ENCODE measurements around the gene PROK1. TPM values are rescaled to one million over a fixed set of nuclear protein-coding genes. Genes with fewer than 3 reads are reported as not detected.
A peak's percentile ranks its signal among the peaks of the same experiment; 100 is the strongest.

The PROK1 gene
- total RNA-seq, 2 donors from 2014 or later, result 0.20 TPM; not detected in 1

DNA sequence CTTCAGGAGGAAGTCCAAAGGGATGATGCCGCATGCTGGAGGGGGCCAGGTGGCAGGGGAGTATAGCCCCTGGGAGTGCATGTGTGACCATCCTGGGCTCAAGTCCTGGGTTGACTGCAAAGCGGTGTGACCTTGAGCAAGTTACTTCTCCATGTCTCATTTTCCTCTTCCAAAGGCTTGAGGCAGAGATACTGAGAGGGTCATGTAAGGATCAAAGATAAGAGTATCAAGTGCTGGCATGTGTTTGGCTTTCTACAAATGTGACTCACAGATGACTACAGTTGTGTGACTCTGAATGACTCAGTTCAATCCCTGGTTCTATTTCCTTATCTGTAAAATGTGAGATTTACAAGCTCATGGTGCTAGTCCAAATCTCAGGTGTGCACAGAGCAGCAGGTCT, 26.1 kb downstream of the PROK1 start:
- Histone ChIP-seq H3K9ac (ENCODE audit: extremely low read depth, low read length, poor library complexity, severe bottlenecking) (no peak overlapping the region), H3K27ac (ENCODE audit: low read depth, low read length) (no peak overlapping the region), H3K9me3 (ENCODE audit: control insufficient read depth, low read length) (no peaks in the 10 kb centered on the region), H3K4me3 (ENCODE audit: low read length) (no peak overlapping the region), H3K36me3 (ENCODE audit: control insufficient read depth, insufficient read depth, low read length) (no peaks in the 10 kb centered on the region), H3K4me1 (ENCODE audit: control insufficient read depth, insufficient read depth, low read length) (peaks cover 14% of the 10 kb centered on the region), H3K27me3 (ENCODE audit: control insufficient read depth, insufficient read depth, low read length, poor library complexity, severe bottlenecking) (no peaks in the 10 kb centered on the region)
- TF ChIP-seq, protein P1, sequence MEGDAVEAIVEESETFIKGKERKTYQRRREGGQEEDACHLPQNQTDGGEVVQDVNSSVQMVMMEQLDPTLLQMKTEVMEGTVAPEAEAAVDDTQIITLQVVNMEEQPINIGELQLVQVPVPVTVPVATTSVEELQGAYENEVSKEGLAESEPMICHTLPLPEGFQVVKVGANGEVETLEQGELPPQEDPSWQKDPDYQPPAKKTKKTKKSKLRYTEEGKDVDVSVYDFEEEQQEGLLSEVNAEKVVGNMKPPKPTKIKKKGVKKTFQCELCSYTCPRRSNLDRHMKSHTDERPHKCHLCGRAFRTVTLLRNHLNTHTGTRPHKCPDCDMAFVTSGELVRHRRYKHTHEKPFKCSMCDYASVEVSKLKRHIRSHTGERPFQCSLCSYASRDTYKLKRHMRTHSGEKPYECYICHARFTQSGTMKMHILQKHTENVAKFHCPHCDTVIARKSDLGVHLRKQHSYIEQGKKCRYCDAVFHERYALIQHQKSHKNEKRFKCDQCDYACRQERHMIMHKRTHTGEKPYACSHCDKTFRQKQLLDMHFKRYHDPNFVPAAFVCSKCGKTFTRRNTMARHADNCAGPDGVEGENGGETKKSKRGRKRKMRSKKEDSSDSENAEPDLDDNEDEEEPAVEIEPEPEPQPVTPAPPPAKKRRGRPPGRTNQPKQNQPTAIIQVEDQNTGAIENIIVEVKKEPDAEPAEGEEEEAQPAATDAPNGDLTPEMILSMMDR (conservative IDR thresholded peaks at IDR 0.05), result no peak
- 92 to 93% methylated on average over 2 of the region's 2 CpGs for WGBS, 2 experiments (ENCODE audit: insufficient coverage in 1 of 2, insufficient read length in 1 of 2)
- no peak for DNase-seq
- Mint-ChIP-seq H3K27me3 (ENCODE audit: insufficient read depth) (peaks cover 6% of the 10 kb centered on the region), H3K4me3 (no peak overlapping the region), H3K4me1 (peaks cover 36% of the 10 kb centered on the region), H3K36me3 (ENCODE audit: low read depth) (no peaks in the 10 kb centered on the region), H3K27ac (no peak overlapping the region), H3K9me3 (no peaks in the 10 kb centered on the region)

DNA sequence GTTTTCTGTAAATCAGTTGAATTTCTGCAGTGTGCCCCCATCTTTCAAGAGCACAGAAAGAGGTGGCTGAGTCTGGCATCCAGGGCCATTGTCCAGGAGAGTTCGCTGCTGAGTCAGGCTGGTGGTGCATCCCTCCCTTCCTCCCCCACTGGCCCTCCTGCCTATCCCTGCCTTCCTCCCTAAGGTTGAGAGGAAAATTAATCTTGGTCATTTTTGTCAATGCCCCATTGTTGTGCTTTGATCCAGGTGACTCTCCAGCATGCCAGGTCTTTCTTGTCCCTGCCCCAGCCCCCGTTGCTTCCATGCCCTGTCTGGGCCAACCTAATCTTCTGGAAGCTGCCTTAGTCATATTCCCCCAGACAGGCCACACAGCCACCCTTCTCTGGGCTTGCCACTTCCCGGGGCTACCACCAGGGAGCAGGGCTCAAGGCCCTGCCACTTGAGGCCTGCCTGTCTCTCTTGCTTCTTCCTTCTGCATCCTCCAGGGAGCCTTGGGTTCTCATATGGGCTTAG, 26.6 kb downstream of the PROK1 start:
- Mint-ChIP-seq H3K27me3 (ENCODE audit: insufficient read depth) (peaks cover 10% of the 10 kb centered on the region), H3K4me1 (peaks cover 39% of the 10 kb centered on the region), H3K36me3 (ENCODE audit: low read depth) (no peaks in the 10 kb centered on the region), H3K27ac (no peak overlapping the region), H3K9me3 (no peaks in the 10 kb centered on the region), H3K4me3 (no peak overlapping the region)
- H3K9me3 ChIP-seq (ENCODE audit: control insufficient read depth, low read length), result no peaks in the 10 kb centered on the region
- peaks cover 2% of the 10 kb centered on the region for H3K27me3 ChIP-seq (ENCODE audit: control insufficient read depth, insufficient read depth, low read length, poor library complexity, severe bottlenecking)
- H3K27ac ChIP-seq (ENCODE audit: low read depth, low read length), result no peak overlapping the region
- H3K4me3 ChIP-seq (ENCODE audit: low read length), result no peak overlapping the region
- TF ChIP-seq, protein P1 (conservative IDR thresholded peaks at IDR 0.05), result peak; percentile 76
- H3K9ac ChIP-seq (ENCODE audit: extremely low read depth, low read length, poor library complexity, severe bottlenecking), result no peak overlapping the region
- peaks cover 14% of the 10 kb centered on the region for H3K4me1 ChIP-seq (ENCODE audit: control insufficient read depth, insufficient read depth, low read length)
- DNase-seq, result peak; percentile 84
- WGBS, 2 experiments (ENCODE audit: insufficient coverage in 1 of 2, insufficient read length in 1 of 2), result 63 to 100% methylated on average over 1 to 3 of the region's 3 CpGs
- H3K36me3 ChIP-seq (ENCODE audit: control insufficient read depth, insufficient read depth, low read length), result no peaks in the 10 kb centered on the region

DNA sequence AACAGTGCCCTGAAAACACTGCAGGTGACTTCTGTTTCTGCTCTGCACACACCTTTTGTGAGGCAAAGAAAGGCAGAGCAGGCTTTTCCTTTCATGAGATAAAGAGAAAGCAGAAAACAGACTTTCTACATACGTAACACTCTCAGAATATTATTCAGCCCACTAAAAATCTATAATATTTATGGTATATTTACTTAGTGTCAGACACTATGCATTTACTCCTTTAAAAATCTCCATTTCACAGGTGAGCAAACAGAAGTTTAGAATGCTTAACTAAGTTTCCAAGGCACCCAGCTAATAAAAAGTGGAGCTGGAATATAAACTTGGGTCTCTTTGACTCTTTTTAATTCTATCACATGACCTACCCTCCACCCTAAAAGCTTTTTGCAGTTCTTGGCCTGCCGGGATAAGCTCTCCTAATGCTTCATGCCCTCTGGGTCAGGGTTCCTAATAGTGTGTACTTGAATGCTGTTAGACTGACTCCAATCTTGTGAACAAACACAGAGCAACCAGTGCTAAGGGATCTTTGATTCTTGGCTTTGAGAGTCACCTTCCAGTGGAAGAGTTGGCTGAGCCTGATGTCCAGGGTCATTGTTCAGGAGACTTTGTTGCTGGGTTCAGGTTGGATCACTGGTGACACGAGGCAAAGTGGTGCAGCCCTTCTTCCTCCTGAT, 27.2 kb downstream of the PROK1 start:
- H3K4me1 ChIP-seq (ENCODE audit: control insufficient read depth, insufficient read depth, low read length), result peaks cover 14% of the 10 kb centered on the region
- no peaks in the 10 kb centered on the region for H3K9me3 ChIP-seq (ENCODE audit: control insufficient read depth, low read length)

More for the DNA sequence above, 27.2 kb downstream of the PROK1 start:
- WGBS, 2 experiments (ENCODE audit: insufficient coverage in 1 of 2, insufficient read length in 1 of 2), result 57 to 77% methylated on average over 1 to 2 of the region's 3 CpGs
- no peak overlapping the region for H3K27ac ChIP-seq (ENCODE audit: low read depth, low read length)
- no peaks in the 10 kb centered on the region for H3K36me3 ChIP-seq (ENCODE audit: control insufficient read depth, insufficient read depth, low read length)
- no peak overlapping the region for H3K4me3 Mint-ChIP-seq
- no peak for DNase-seq
- no peak overlapping the region for H3K4me3 ChIP-seq (ENCODE audit: low read length)
- TF ChIP-seq, protein P1 (conservative IDR thresholded peaks at IDR 0.05), result no peak
- H3K9me3 Mint-ChIP-seq, result no peaks in the 10 kb centered on the region
- H3K4me1 Mint-ChIP-seq, result peaks cover 42% of the 10 kb centered on the region
- H3K27ac Mint-ChIP-seq, result no peak overlapping the region
- H3K27me3 ChIP-seq (ENCODE audit: control insufficient read depth, insufficient read depth, low read length, poor library complexity, severe bottlenecking), result peaks cover 6% of the 10 kb centered on the region
- no peaks in the 10 kb centered on the region for H3K36me3 Mint-ChIP-seq (ENCODE audit: low read depth)
- peaks cover 14% of the 10 kb centered on the region for H3K27me3 Mint-ChIP-seq (ENCODE audit: insufficient read depth)
- no peak overlapping the region for H3K9ac ChIP-seq (ENCODE audit: extremely low read depth, low read length, poor library complexity, severe bottlenecking)
